Activated CD4-positive, alpha-beta T cell treated with anti-CD3 and anti-CD28 coated beads, Interleukin-2, amount 50 U/mL, for 16 hours (primary cell): Measurements from ENCODE around the gene OBSCN.

ENCODE experiments used
- DNase-seq: peaks from one replicate; pipeline ENCODE4 v3.0.0-alpha.2; 2020

OBSCN gene

DNA sequence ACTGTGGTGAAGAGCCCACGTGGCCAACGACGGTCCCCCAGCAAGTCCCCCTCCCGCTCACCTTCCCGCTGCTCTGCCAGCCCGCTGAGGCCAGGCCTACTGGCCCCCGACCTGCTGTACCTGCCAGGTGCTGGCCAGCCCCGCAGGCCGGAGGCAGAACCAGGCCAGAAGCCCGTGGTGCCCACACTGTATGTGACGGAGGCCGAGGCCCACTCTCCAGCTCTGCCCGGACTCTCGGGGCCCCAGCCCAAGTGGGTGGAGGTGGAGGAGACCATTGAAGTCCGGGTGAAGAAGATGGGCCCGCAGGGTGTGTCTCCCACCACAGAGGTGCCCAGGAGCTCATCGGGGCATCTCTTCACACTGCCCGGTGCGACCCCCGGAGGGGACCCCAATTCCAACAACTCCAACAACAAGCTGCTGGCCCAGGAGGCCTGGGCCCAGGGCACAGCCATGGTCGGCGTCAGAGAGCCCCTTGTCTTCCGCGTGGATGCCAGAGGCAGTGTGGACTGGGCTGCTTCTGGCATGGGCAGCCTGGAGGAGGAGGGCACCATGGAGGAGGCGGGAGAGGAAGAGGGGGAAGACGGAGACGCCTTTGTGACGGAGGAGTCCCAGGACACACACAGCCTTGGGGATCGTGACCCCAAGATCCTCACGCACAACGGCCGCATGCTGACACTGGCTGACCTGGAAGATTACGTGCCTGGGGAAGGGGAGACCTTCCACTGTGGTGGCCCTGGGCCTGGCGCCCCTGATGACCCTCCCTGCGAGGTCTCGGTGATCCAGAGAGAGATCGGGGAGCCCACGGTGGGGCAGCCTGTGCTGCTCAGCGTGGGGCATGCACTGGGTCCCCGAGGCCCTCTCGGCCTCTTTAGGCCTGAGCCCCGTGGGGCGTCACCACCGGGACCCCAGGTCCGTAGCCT is 152.0 kb downstream of the OBSCN start:
- DNase-seq = no peak

DNA sequence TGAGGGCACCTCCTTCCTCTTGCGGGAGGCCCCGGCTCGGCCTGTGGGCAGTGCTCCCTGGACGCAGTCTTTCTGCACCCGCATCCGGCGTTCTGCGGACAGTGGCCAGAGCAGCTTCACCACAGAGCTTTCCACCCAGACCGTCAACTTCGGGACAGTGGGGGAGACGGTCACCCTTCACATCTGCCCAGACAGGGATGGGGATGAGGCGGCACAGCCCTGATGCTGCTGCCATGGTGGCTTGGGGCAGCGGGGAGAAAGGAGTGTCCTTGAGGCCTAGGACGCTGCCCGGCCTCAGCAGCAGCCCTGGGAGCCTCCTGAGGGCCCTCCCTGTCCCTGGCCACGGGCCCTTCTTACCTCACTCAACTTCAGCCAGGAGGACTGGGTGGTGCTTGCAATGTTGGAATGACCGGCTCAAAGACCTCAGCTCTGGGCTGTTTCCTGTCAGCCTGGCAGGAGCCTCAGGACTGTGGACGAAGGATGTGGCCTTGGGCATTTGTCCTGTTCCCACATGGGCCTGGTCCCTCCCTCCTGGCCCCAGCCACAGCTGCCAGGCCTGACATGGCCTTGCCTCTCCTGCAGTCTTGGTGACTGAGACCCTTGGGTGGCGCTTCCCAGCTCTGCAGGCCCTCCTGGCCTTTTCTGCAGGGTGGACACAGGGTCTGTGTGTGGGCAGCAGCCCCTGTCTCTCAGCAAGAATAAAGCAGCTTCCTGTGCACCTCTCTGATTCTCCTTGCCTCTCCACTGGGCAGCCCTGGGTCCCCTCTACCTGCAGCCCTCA is 152.9 kb downstream of the OBSCN start:
- no peak for DNase-seq

DNA sequence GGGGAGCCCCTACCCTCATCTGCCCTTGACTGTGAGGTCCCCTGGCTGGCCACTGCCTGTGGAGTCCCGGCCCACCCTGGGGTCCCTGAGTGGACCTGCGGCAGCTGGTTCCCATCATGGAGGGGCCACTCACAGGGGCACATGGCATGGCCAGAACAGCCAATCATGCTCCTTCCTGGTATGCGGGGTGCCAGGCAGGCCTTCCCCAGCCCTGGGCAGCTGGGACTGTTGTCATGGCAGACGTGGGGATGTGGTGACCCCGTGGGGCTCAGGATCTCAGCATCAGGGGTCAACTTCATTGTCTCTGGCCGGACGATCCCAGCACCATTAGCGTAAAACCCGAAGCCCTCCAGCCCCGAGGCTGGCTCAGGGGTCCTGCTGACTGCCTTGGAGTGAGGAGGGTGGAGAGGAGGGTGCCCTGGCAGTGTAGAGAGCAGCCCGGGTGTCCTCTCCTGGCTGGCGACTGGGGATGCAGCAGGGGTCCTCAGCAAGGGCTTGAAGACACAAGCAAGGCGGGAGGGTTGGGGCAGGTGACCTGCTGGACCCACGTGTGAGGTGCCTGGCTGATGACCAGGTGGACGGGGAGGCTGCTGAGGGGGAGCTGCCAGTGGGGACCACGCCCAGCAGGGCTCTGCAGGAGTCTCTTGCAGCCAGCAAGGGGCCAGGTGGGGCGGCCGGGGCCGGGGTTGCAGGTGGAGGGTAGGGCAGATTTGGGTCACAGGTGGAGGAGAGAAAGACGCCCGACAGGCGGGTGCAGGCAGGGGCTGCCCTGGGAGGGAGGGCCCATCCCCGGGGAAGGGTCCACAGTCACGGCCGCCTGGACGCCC is 153.7 kb downstream of the OBSCN start:
- DNase-seq = no peak

DNA sequence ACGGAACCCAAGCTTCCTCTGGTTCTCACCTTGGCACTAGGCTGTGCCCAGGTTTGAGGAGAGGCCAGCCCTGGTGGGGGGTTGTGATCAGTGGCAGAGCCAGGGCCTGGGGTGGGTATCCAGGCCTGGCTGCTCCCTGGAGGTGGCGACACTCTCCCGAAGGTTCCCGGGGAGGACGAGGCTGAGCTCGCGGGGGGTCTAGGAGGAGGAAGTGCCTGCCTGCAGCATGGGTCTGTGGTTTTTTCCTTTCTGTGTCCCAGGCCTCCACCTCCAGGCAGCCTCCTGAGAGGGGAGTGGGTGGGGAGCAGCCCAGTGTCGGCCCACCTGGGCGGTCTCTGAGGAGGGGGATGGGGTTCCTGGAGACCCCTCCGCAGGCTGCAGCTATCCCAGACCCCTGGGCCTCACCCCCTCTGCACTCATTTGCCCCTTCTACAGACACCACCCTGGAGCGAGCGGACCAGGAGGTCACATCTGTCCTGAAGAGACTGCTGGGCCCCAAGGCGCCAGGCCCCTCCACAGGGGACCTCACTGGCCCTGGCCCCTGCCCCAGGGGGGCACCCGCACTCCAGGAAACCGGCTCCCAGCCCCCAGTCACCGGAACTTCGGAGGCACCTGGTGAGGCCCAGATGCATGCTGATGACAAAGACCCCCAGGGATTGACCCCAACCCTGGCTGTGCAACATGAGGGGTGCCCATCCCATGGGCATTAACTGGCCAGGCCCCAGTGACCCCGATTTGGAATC is 154.5 kb downstream of the OBSCN start:
- DNase-seq = no peak

DNA sequence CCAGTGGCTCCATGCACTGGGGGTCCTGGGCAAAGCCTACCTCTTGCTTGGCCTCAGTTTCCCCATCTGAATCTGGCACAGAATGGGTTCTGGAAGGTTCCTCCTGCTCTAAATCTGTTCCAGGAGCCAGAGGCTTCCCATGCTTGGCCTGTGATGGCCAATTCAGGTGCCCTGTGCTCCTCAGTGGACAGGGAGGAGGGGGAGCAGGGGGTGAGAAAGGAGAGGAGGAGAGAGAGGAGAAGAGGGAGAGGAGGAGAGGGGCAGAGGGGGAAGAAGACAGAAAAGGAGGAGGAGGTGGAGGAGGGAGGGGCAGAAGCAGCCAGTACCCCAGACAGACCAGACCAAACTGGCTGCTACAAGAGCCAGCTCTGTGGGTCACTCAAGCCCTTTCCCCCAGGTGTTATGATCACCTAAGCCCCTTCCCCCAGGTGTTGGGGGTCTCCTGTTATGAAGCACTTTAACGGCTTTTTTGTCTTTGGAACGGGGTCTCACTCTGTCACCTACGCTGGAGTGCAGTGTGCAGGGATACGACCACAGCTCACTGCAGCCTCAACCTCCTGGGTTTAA is 155.1 kb downstream of the OBSCN start:
- no peak for DNase-seq

DNA sequence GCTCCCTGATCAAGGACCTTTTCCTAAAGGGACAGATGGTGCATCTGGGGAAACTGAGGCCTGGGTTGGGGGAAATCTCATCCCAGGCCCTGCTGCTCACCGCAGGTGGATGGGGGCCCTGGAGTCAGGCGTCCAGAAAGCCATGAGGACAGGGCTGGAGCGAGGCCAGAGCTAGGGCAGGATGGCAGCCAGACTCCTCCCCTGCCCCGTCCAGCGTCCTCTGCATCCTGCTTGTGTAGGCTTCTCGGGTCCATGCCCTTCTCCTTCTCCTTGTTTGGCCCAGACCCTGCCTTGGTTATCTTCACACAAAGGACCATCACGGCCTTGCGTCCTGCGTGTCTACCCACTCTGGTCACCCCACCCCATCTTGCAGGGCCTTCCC is 155.8 kb downstream of the OBSCN start:
- no peak for DNase-seq

DNA sequence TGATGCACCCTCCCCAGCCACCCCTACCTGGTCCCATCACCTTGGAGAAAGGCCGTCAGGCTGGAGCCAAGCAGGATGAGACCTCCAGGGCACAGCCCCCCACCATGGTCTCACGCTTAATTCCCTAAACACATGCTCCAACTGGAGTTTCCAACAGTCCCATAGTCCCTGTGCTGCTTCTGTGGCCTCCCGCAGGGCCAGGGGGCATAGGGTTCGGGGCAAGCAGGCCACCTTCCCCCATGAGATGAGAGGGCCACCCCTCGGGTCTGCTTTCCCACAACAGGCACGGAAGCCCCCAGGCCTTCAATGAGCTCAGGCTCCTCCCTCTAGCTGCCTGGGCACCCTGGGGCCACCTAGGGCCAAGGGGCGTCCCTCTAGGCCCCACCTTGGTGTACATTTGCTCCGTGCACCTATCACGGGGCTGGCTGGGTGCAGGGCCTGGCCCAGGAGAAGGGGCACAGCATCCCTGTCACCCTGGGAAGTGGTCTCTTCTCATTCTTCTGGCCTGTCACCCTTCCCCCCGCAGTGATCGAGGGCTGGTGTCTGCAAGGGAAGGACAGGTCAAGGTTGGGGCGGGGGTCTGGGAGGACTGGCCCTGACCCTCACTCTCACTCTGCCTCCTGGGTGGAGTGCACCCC is 156.3 kb downstream of the OBSCN start:
- DNase-seq = no peak

DNA sequence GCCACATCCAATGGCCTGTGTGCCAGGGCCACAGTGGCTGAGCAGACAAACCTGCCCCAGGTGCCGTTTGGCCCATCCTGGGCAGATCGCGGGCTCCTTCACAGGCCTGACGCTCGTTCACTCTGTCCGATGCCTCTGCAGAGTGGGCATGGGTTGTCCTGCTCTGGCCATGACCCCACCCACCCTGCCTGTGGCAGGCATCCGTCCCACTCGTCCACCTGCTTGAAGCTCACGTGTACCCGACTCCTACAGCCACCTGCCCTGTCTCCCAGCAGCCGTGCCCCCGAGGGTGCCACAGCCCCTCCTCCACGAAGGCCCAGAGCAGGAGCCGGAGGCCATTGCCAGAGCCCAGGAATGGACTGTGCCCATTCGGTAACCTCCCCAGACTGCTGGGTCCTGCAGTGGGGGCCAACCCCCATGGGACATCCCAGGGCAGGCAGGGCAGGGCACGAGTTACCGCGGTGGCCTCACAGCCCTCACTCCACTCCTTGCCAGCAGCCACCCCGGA is 156.9 kb downstream of the OBSCN start:
- no peak for DNase-seq

DNA sequence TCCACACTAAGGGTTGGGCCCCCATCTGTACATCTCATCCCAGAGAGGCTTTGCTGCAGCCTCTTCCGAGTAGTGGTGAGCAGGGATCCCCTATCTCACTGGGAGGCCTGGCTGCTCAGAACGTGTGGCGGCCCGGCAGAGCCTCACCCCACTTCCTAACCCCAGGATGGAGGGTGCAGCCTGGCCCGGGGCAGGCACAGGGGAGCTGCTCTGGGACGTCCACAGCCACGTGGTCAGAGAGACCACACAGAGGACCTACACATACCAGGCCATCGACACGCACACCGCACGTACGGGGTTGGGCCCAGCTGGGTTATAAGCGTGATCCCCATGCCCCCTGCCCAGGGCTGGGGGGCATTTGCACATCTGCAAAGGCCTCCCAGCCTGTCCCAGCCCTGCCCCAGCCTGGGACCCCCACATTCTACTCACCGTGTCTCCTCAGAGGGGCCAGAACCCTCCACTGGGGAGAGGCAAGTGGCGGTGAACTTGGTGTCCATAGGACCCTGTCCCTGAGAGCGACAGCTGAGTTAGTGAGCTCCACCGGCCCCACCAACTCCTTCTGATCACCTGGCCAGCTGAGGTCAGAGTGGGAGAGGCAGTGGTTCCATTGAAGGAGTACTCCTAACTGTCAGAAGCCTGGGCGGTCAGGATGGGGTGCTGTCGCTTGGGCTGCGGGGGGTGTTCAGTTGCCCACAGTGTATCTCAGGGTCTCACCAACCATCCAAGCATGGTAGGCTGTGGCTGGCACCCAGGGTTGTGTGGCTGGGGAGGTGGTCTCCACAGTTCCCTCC is 157.6 kb downstream of the OBSCN start:
- DNase-seq = no peak

DNA sequence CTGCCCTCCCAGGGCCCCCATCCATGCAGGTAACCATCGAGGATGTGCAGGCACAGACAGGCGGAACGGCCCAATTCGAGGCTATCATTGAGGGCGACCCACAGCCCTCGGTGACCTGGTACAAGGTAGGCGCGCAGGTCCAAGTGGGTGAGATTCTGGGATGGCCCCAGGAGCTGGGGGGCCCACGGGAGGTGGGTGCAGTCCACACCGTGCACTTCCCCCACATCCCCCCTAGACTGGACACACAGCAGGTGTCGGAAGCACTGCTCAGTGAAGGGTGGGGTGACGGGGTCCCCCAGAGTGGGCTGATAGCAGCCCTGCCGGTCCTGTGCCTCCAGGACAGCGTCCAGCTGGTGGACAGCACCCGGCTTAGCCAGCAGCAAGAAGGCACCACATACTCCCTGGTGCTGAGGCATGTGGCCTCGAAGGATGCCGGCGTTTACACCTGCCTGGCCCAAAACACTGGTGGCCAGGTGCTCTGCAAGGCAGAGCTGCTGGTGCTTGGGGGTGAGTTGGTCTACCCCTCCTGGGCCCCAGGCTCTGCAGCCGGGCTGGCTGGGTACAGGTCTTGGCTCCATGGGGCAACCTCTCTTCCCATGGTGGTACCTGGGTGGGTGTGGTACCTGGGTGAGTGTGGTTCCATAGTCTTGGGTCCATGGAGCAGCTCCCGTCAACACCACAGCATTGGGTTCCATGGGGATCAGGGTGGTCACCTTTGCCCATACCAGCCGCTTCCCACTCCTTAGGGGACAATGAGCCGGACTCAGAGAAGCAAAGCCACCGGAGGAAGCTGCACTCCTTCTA is 158.4 kb downstream of the OBSCN start:
- no peak for DNase-seq

DNA sequence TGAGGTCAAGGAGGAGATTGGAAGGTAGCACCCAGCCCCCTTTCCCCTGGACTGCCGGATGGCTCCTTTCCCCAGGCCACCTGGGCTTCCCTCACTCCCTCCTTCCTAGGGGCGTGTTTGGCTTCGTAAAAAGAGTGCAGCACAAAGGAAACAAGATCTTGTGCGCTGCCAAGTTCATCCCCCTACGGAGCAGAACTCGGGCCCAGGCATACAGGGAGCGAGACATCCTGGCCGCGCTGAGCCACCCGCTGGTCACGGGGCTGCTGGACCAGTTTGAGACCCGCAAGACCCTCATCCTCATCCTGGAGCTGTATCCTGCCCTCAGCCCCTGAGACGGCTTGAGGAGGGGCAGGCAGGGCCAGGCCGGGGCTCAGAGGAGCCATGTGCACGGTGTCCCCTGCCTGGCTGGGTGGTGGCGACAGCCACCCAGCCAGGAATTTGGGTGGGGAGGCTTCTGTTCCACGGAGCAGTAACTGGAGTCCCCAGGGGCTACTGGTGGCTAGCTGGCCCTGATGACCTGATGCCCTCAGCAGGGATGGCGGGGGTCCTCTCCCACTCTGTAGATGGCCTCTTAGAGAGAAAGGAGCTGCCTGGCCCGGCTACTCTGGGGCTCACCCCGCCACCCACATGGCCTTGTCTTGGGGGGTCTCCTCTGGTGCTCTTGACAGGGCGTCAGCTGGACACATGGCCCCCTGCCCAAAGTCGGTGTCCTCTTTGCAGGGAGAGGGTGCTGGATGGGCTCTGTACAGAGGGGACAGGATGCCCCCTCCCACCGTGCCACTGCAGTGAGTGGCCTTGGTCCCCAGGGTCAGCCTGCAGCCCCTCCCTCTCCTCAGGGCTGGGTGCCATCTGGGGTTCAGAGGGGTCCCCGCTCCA is 159.3 kb downstream of the OBSCN start:
- no peak for DNase-seq

DNA sequence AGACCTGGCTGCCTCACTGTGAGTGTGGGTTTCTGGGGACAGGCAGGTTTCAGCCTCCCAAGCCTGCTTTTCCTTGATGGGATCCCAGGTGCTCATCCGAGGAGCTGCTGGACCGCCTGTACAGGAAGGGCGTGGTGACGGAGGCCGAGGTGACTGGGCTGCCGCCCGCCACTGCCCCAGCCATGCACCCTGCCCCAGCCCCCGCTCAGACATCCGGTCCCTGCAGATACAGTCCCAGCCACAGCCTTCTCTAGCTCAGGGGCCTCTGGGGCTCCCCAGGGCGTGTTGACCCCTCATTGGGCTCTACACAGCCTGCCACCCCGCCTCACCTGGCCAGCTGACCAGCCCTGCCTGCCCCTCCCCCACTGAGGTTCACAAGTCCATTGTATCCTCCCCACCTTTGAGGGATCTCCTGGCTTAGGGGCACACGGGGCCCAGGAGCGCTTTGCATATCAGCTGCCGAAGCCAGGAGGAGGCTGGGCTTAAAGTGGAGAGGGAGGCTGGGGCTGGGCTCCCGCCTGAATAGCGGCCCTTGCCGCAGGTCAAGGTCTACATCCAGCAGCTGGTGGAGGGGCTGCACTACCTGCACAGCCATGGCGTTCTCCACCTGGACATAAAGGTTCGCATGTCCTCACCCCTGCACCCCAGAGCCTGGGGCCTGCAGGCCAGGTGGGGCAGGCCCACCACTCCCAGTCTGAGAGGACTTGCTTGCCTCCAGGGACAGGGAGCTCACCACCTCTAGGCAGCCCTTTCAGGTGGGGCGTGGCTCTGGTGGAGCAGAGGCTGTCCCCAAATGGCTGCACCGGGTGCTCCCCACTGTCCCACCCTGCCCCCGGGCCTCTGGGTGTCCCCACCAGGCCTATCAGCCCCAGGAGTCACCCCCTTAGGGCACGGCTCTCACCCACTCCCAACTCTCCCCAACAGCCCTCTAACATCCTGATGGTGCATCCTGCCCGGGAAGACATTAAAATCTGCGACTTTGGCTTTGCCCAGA is 160.3 kb downstream of the OBSCN start:
- DNase-seq = no peak

DNA sequence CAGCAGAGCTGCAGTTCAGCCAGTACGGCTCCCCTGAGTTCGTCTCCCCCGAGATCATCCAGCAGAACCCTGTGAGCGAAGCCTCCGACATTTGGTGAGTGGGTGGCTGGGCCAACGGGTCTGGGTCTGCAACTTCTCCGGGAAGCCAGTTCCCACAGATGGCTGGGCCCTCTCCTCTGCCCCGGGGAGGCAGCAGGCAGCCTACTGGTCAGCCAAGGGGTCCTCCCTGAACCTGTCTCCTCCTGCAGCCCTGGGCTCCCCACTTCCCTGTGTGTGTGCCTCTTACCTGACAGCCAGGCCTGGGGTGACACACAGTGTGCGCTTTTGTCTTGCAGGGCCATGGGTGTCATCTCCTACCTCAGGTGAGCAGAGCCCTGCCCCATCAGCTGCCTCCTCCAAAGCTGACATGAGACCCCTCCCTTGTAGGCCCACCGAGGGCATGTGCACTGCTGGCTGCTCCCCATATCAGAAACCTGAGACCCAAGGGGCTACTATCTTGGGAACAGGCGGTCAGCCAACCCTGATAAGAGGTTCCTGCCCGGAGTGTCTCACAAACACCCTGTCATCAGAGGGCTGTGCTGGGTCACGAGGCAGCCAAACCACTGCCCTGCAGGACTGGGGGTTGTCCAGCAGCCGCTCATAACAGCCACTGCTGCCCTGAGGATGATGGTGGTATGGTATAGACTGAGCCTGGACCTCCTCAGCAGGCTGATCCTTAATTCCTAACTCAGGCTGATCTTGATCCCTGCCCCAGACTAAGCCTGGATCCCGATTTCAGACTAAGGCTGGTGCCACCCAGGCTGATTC is 161.2 kb downstream of the OBSCN start:
- no peak for DNase-seq

DNA sequence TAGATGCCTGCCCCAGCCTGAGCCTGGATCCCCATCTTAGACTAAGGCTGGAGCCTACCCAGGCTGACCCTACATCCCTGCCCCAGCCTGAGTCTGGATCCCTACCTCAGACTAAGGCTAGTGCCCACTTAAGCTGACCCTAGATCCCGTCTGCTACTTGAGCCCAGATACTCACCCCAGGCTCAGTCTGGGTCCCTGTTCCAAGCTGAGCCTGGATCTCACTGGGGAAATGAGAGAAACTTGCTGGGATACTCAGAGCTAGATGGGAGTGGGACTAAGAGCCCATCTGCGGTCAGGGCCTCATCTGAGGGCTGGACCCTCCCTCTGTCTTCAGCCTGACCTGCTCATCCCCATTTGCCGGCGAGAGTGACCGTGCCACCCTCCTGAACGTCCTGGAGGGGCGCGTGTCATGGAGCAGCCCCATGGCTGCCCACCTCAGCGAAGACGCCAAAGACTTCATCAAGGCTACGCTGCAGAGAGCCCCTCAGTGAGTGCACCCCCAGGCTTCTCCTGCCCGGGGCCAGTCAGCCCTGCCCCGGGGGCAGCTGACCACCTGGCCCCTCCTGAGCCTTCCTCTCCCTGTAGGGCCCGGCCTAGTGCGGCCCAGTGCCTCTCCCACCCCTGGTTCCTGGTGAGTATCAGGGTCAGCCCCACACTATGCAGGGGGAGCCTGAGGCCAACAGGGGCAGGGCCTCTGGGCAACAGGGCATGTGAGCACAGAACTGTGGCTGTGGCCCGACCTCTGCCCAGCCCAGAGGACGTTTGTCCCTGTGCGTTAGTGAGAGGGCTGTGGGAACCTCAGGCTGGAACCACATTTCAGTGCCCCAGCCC is 162.0 kb downstream of the OBSCN start:
- DNase-seq = no peak

DNA sequence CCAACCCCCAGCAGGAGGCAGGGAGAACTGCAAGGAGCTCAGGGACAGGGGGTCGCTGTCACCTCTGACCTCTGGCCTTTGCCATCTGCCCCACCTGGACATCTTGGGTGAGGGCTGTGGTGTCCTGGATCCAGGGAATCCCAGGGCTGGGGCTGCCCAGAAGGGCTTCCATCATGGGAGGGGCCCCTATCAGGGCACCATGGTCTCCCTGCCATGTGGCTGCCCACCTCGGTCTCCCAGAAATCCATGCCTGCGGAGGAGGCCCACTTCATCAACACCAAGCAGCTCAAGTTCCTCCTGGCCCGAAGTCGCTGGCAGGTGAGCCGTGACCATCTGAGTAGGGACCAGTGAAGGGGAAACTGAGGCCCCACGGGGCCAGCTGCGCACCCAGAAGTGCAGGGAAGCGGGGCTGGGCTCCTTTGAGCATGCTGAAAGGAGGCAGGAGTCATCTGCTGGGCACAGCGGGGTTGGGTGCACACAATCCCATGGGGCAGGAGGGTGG is 162.6 kb downstream of the OBSCN start:
- no peak for DNase-seq
